Effector memory CD8-positive, alpha-beta T cell (primary cell): ENCODE measurements around the gene TBC1D5.

Source experiments
- ATAC-seq: fragments of 150-1000 bp; cut with Tn5 transposase; replicated peaks from 2 replicates; pipeline ENCODE4 v1.10.0; 2021; ENCODE audit warnings: mild to moderate bottlenecking, moderate library complexity
- DNase-seq, 3 experiments: peaks; one replicate each; pipeline ENCODE4 v3.0.0; 2021
- H3K27ac Mint-ChIP-seq, 2 donors: one replicate each; pipeline ENCODE4 v1.8.0; 2022; ENCODE audit warnings: mild to moderate bottlenecking in 2 of 2, mixed read lengths in 2 of 2, moderate library complexity in 2 of 2
- H3K27me3 Mint-ChIP-seq, 2 donors: one replicate each; pipeline ENCODE4 v1.8.0; 2022; ENCODE audit warnings: mixed read lengths in 2 of 2
- H3K36me3 Mint-ChIP-seq: one replicate; pipeline ENCODE4 v1.8.0; 2022; ENCODE audit warnings: mild to moderate bottlenecking, moderate library complexity, mixed read lengths; ENCODE audit not compliant: insufficient read depth
- H3K4me1 Mint-ChIP-seq, 2 donors: one replicate each; pipeline ENCODE4 v1.8.0; 2022; ENCODE audit warnings: low read depth in 2 of 2, mixed read lengths in 2 of 2
- H3K4me3 Mint-ChIP-seq, 2 donors: one replicate each; pipeline ENCODE4 v1.8.0; 2022; ENCODE audit warnings: mild to moderate bottlenecking in 2 of 2, mixed read lengths in 2 of 2, moderate library complexity in 2 of 2
- H3K9me3 Mint-ChIP-seq, 2 donors: one replicate each; pipeline ENCODE4 v1.8.0; 2022; ENCODE audit warnings: mixed read lengths in 2 of 2

TBC1D5 gene

GRCh38 chr3:17466028-17466427, 276.4 kb downstream of the TBC1D5 start:
- ATAC-seq (no peak), DNase-seq (no peak)
- Mint-ChIP-seq H3K36me3 (peaks cover 2% of the 10 kb centered on the region), H3K27me3 (no peaks in the 10 kb centered on the region), H3K27ac (no peak overlapping the region), H3K4me3 (no peak overlapping the region), H3K4me1 (peaks cover 2 to 6% of the 10 kb centered on the region in 2 donors), H3K9me3 (no peaks in the 10 kb centered on the region)

- Mint-ChIP-seq H3K27me3 (no peaks in the 10 kb centered on the region), H3K4me3 (no peak overlapping the region), H3K27ac (no peak overlapping the region), H3K9me3 (no peaks in the 10 kb centered on the region), H3K36me3 (no peaks in the 10 kb centered on the region), H3K4me1 (peaks cover 2 to 6% of the 10 kb centered on the region in 2 donors)
- ATAC-seq: no peak
- DNase-seq: no peak
These were observed 282.9 kb downstream of the TBC1D5 start for GRCh38 chr3:17459470-17459993.

DNA sequence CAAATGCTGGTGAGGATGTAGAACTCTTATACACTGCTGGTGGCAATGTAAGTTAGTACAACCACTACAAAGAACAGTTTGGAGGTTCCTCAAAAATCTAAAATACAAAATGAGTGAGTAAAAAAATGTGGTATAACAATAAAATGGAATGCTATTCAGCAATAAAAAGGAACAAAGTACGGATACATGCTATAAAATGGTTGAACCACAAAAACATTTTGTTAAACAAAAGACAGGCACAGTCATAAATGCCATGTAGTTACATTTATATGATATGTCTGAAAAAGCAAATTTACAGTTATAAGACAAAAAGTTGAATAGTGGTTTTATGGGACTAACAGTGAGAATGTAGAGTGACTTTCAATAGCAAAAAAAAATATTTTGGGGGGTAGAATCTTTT, 285.8 kb downstream of the TBC1D5 start:
- peaks cover 0 to 1% of the 10 kb centered on the region in 2 donors for H3K4me1 Mint-ChIP-seq
- no peaks in the 10 kb centered on the region for H3K27me3 Mint-ChIP-seq
- H3K36me3 Mint-ChIP-seq: no peaks in the 10 kb centered on the region
- ATAC-seq: no peak
- no peak overlapping the region for H3K4me3 Mint-ChIP-seq
- no peak overlapping the region for H3K27ac Mint-ChIP-seq
- no peak for DNase-seq
- H3K9me3 Mint-ChIP-seq: no peaks in the 10 kb centered on the region

- H3K4me1 Mint-ChIP-seq: peaks cover 1 to 3% of the 10 kb centered on the region in 2 donors
- H3K36me3 Mint-ChIP-seq: no peaks in the 10 kb centered on the region
These were observed 286.4 kb downstream of the TBC1D5 start for GRCh38 chr3:17456046-17456445.

DNA sequence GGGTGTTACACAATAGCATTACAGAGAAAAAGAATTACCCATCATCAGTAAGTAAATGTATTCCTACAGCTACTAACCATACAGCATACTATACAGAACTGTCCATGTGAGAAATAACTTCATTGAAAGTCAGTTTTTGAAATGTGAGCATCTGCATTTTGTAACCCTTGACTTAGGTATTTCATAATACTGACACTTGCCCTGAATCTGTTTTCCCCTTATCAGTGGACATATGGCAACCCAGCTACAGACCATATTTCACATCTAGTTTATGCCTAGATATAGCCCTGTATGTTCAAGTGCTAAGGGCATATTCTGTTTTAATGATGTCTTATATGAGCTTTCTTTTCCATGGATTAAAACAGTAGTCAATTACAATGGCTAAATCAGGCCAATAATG, 297.6 kb downstream of the TBC1D5 start:
- no peaks in the 10 kb centered on the region for H3K27me3 Mint-ChIP-seq
- H3K36me3 Mint-ChIP-seq: no peaks in the 10 kb centered on the region
- ATAC-seq: no peak
- no peaks in the 10 kb centered on the region for H3K4me1 Mint-ChIP-seq
- no peak for DNase-seq
- H3K4me3 Mint-ChIP-seq: no peak overlapping the region
- H3K9me3 Mint-ChIP-seq: no peaks in the 10 kb centered on the region
- no peak overlapping the region for H3K27ac Mint-ChIP-seq

More at GRCh38 chr3:17456046-17456445, 286.4 kb downstream of the TBC1D5 start:
- no peak overlapping the region for H3K27ac Mint-ChIP-seq
- ATAC-seq: no peak
- no peaks in the 10 kb centered on the region for H3K9me3 Mint-ChIP-seq
- DNase-seq: no peak
- H3K4me3 Mint-ChIP-seq: no peak overlapping the region
- H3K27me3 Mint-ChIP-seq: no peaks in the 10 kb centered on the region

GRCh38 chr3:17443142-17443541, 299.3 kb downstream of the TBC1D5 start:
- Mint-ChIP-seq H3K27me3 (no peaks in the 10 kb centered on the region), H3K4me3 (no peak overlapping the region), H3K27ac (no peak overlapping the region), H3K9me3 (no peaks in the 10 kb centered on the region), H3K36me3 (no peaks in the 10 kb centered on the region), H3K4me1 (no peaks in the 10 kb centered on the region)
- ATAC-seq: no peak
- no peak for DNase-seq

DNA sequence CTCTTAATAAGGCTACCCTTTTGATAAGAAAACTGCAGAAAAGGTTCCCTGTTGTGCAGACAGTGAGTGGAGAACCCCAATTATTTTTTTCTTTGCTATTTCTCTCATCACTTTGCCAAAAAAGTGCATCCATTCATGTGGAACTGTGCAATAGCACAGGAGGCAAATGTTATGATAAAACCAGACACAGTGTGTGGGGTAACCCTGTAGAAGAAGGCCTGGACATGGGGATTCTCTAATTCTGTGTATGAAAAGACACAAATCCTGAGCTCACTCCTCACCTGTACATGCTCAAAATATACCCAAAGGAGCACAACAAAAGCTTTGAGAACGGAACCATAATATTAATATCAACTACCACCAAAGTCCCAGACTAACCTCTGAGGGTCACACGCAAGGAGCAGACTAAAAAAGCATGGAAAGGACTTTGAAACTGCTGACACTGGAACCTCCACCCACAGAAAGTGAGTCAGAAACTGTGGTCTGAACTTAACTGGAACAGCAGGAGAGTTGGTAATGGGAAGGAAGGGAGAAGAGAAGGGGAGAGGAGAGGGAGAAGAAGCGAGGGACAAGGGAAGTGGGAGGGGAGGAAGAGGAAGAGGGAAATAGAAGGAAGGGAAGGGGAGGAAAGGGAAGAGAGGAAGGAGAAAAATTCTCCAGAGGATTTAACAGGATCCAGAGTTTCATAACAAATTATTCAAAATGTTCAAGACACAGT, 299.9 kb downstream of the TBC1D5 start:
- no peaks in the 10 kb centered on the region for H3K36me3 Mint-ChIP-seq
- H3K27ac Mint-ChIP-seq: peak overlapping the region in 1 of 2 donors; percentile 53
- ATAC-seq: no peak
- H3K4me1 Mint-ChIP-seq: no peaks in the 10 kb centered on the region
- no peaks in the 10 kb centered on the region for H3K9me3 Mint-ChIP-seq
- no peaks in the 10 kb centered on the region for H3K27me3 Mint-ChIP-seq
- H3K4me3 Mint-ChIP-seq: no peak overlapping the region
- DNase-seq: no peak

- DNase-seq (no peak), ATAC-seq (no peak)
- H3K9me3 Mint-ChIP-seq: no peaks in the 10 kb centered on the region
- H3K4me3 Mint-ChIP-seq: no peak overlapping the region
- H3K27ac Mint-ChIP-seq: no peak overlapping the region
- no peaks in the 10 kb centered on the region for H3K27me3 Mint-ChIP-seq
- H3K4me1 Mint-ChIP-seq: no peaks in the 10 kb centered on the region
- H3K36me3 Mint-ChIP-seq: no peaks in the 10 kb centered on the region
These were observed 308.6 kb downstream of the TBC1D5 start for GRCh38 chr3:17433876-17434275.

DNA sequence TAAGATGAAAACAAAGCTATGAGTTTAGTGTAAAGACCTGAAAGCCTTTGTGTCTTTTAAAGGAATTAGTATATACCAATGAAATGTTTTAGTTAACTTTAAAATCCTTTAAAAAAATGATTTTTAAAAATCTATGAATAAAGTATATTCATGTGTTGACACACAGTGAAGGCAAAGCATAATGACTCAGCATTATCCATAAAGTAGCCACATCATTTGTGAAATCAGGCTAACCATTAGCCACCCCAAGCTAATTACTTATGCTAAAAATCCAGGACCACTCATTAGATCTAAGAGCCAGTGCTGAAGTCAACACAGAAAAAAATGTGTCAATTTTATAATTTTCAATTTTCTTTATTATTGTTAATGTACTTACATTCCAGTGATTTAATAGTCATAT, 310.2 kb downstream of the TBC1D5 start:
- Mint-ChIP-seq H3K4me3 (no peak overlapping the region), H3K4me1 (no peaks in the 10 kb centered on the region), H3K27me3 (no peaks in the 10 kb centered on the region), H3K9me3 (no peaks in the 10 kb centered on the region), H3K27ac (no peak overlapping the region), H3K36me3 (no peaks in the 10 kb centered on the region)
- ATAC-seq (no peak), DNase-seq (no peak)

- H3K9me3 Mint-ChIP-seq: no peaks in the 10 kb centered on the region
- no peak overlapping the region for H3K27ac Mint-ChIP-seq
- ATAC-seq (no peak), DNase-seq (no peak)
- H3K4me1 Mint-ChIP-seq: no peaks in the 10 kb centered on the region
- no peak overlapping the region for H3K4me3 Mint-ChIP-seq
- no peaks in the 10 kb centered on the region for H3K27me3 Mint-ChIP-seq
- H3K36me3 Mint-ChIP-seq: no peaks in the 10 kb centered on the region
These were observed 310.9 kb downstream of the TBC1D5 start for GRCh38 chr3:17431484-17432045.

DNA sequence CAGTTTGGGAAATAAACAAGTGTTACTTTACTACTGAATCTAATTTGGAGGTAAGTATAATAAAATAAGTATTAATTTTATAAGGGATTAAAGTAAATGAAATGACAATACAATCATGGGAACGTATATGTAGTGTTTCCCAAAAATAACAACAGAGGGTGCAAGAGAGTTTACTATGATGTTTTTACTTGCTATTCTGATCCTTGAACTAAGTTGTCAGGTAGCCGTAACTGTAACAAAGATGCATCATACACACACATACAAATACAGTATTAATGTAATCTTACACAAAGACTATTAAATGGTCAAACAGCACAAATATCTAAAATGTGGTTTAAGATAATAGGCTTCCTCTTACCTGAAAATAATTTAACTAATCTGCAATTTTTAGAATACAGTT, 311.4 kb downstream of the TBC1D5 start:
- no peaks in the 10 kb centered on the region for H3K4me1 Mint-ChIP-seq
- H3K4me3 Mint-ChIP-seq: no peak overlapping the region
- DNase-seq (no peak), ATAC-seq (no peak)
- no peak overlapping the region for H3K27ac Mint-ChIP-seq
- H3K27me3 Mint-ChIP-seq: no peaks in the 10 kb centered on the region
- no peaks in the 10 kb centered on the region for H3K9me3 Mint-ChIP-seq
- H3K36me3 Mint-ChIP-seq: no peaks in the 10 kb centered on the region

GRCh38 chr3:17430582-17430981, 311.8 kb downstream of the TBC1D5 start:
- no peaks in the 10 kb centered on the region for H3K27me3 Mint-ChIP-seq
- no peak overlapping the region for H3K27ac Mint-ChIP-seq
- DNase-seq (no peak), ATAC-seq (no peak)
- no peaks in the 10 kb centered on the region for H3K4me1 Mint-ChIP-seq
- H3K36me3 Mint-ChIP-seq: no peaks in the 10 kb centered on the region
- H3K9me3 Mint-ChIP-seq: no peaks in the 10 kb centered on the region
- H3K4me3 Mint-ChIP-seq: no peak overlapping the region

DNA sequence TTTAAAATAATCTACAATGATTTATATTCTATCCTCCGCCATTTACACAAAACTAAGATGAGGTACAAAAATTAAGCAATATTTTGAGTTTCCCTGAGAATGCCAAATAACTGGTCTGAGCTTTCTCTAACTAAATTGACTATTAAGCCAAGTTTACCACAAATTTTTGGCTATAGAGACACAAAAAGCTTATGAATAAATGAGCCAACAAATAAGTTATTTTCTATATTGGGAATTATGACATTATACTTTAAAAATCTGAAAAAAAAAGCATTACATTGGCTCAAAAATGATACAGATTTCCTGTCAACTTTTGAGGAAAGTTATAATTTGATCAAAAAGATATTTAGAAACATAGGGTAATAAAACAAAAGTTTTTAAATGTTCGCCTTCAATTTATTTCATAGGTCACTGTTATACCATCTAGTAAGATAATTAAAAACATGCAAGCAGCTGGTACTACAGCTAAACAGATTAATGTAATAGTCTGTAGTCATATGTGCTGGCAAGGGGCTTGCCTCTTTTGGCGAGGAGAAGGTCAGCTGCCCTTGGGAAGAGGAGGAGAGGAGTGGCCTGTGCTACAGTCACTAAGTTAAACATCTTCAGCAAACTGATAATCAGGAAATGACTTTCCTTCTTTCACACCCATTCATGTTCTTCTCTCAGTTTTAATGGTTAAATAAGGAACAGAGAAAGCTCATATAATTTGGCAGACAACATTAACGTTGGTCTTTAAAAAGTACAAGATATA, 318.5 kb downstream of the TBC1D5 start:
- H3K4me3 Mint-ChIP-seq: no peak overlapping the region
- no peak for DNase-seq
- H3K27ac Mint-ChIP-seq: no peak overlapping the region
- H3K27me3 Mint-ChIP-seq: no peaks in the 10 kb centered on the region
- no peak for ATAC-seq
- H3K4me1 Mint-ChIP-seq: no peaks in the 10 kb centered on the region
- H3K36me3 Mint-ChIP-seq: no peaks in the 10 kb centered on the region
- H3K9me3 Mint-ChIP-seq: no peaks in the 10 kb centered on the region

GRCh38 chr3:17422636-17423035, 319.8 kb downstream of the TBC1D5 start:
- H3K27ac Mint-ChIP-seq: no peak overlapping the region
- H3K4me1 Mint-ChIP-seq: no peaks in the 10 kb centered on the region
- no peaks in the 10 kb centered on the region for H3K9me3 Mint-ChIP-seq
- H3K36me3 Mint-ChIP-seq: no peaks in the 10 kb centered on the region
- no peaks in the 10 kb centered on the region for H3K27me3 Mint-ChIP-seq
- DNase-seq (no peak), ATAC-seq (no peak)
- H3K4me3 Mint-ChIP-seq: no peak overlapping the region
